H1 (cell line): Measurements from ENCODE around the gene ARHGAP26. TPM values are rescaled to one million over a fixed set of nuclear protein-coding genes. Genes with fewer than 3 reads are reported as not detected.
"Not testable (repeated sequence)": the region's sequence is repeated elsewhere in the genome, so short reads cannot be mapped to it uniquely, and the experiment has no call there.

Experiments used
- CTCF ChIA-PET: fragments of 300-600 bp; sonication (Branson Sonifier 250); formaldehyde crosslinking; loops from one replicate; lab custom pipeline; 2021; ENCODE audit not compliant: partially characterized antibody; lab: Charles Lee
- POLR2A ChIA-PET: fragments of 300-600 bp; sonication (Branson Sonifier 250); formaldehyde crosslinking; loops from one replicate; lab custom pipeline; 2021; ENCODE audit warnings: inconsistent platforms; ENCODE audit not compliant: partially characterized antibody; lab: Charles Lee
- DNase-seq, 2 experiments: peaks; one replicate each; pipeline versions ENCODE4 v3.0.0 to v3.0.0-alpha.2; 2010 to 2022; ENCODE audit warnings: low spot score in 2 of 2, low read depth in 1 of 2, mixed read lengths in 1 of 2
- FAIRE-seq: peaks from 2 replicates; lab custom pipeline; 2011; peaks lifted over from hg19 to GRCh38; lab: Jason Lieb, UNC
- H2AFZ ChIP-seq: 2 replicates; pipeline ENCODE4 v1.8.1; 2012; ENCODE audit warnings: low read length, inconsistent platforms
- H2AK5ac ChIP-seq: 2 replicates; pipeline ENCODE4 v1.6.1; 2013; ENCODE audit warnings: low read depth, low read length
- H2BK120ac ChIP-seq: replicated peaks from 2 replicates; pipeline ENCODE3; 2013; ENCODE audit warnings: low read depth, low read length, inconsistent platforms
- H2BK12ac ChIP-seq: 2 replicates; pipeline ENCODE4 v1.6.1; 2013; ENCODE audit warnings: low read depth, low read length
- H2BK15ac ChIP-seq: 2 replicates; pipeline ENCODE4 v1.6.1; 2013; ENCODE audit warnings: low read length
- H2BK20ac ChIP-seq: 2 replicates; pipeline ENCODE4 v1.6.1; 2013; ENCODE audit warnings: low read length
- H2BK5ac ChIP-seq: 2 replicates; pipeline ENCODE4 v1.6.1; 2013; ENCODE audit warnings: low read depth, low read length
- H3K14ac ChIP-seq: 2 replicates; pipeline ENCODE4 v1.6.1; 2013; ENCODE audit warnings: inconsistent platforms; ENCODE audit not compliant: insufficient read length
- H3K18ac ChIP-seq: 2 replicates; pipeline ENCODE4 v1.6.1; 2013; ENCODE audit warnings: low read length; ENCODE audit errors: extremely low read depth
- H3K23ac ChIP-seq: 2 replicates; pipeline ENCODE4 v1.6.1; 2013; ENCODE audit warnings: inconsistent platforms; ENCODE audit not compliant: insufficient read length
- H3K23me2 ChIP-seq: 2 replicates; pipeline ENCODE4 v1.6.1; 2013; ENCODE audit warnings: low read depth, low read length
- H3K27ac ChIP-seq: 2 replicates; pipeline ENCODE4 v1.6.1; 2011; ENCODE audit warnings: low read depth, low read length, inconsistent platforms
- H3K27me3 ChIP-seq, 4 experiments: replicated peaks in 1 of 4; 1 replicate in 1 of 4; 2 replicates in 3 of 4; pipeline versions ENCODE4 v1.6.1 to v1.8.1; 2011 to 2013; ENCODE audit warnings: low read length in 3 of 4, mild to moderate bottlenecking in 3 of 4, inconsistent platforms in 2 of 4, mixed read lengths in 2 of 4, moderate library complexity in 1 of 4; ENCODE audit not compliant: control insufficient read depth in 3 of 4, insufficient read depth in 3 of 4; ENCODE audit errors: extremely low read depth in 1 of 4
- H3K36me3 ChIP-seq, 4 experiments: 2 replicates each; pipeline versions ENCODE4 v1.6.1 to v1.8.1; 2011 to 2013; ENCODE audit warnings: mild to moderate bottlenecking in 4 of 4, low read length in 3 of 4, moderate library complexity in 2 of 4, control low read depth in 1 of 4, inconsistent platforms in 1 of 4; ENCODE audit not compliant: insufficient read depth in 4 of 4, control insufficient read depth in 2 of 4
- H3K4ac ChIP-seq: replicated peaks from 2 replicates; pipeline ENCODE3; 2013; ENCODE audit warnings: low read length, low read depth, mixed read lengths, inconsistent platforms; ENCODE audit not compliant: insufficient read length
- H3K4me1 ChIP-seq, 4 experiments: replicated peaks in 1 of 4; 1 replicate in 1 of 4; 2 replicates in 3 of 4; pipeline versions ENCODE4 v1.6.1 to v1.8.1; 2011 to 2013; ENCODE audit warnings: low read length in 3 of 4, inconsistent platforms in 2 of 4, mixed read lengths in 1 of 4; ENCODE audit not compliant: insufficient read depth in 4 of 4, control insufficient read depth in 3 of 4
- H3K4me2 ChIP-seq, 2 experiments: 2 replicates each; pipeline versions ENCODE4 v1.6.1 to v1.8.1; 2011 to 2013; ENCODE audit warnings: low read depth in 2 of 2, low read length in 2 of 2, control low read depth in 1 of 2, inconsistent platforms in 1 of 2, mild to moderate bottlenecking in 1 of 2; ENCODE audit not compliant: insufficient read depth in 1 of 2
- H3K4me3 ChIP-seq, 4 experiments: fragments of 200-600, 300-600 bp in 1 of 4; sonication (generic), shearing (Covaris generic), sonication (Bioruptor Twin) in 1 of 4; 2 replicates each; pipeline versions ENCODE4 v1.5.1 to v1.8.1; 2011 to 2016; ENCODE audit warnings: low read length in 4 of 4, low read depth in 3 of 4, control low read depth in 2 of 4, inconsistent platforms in 2 of 4, mild to moderate bottlenecking in 2 of 4, mixed read lengths in 1 of 4, moderate library complexity in 1 of 4; ENCODE audit not compliant: insufficient read depth in 2 of 4; ENCODE audit errors: extremely low read depth in 1 of 4
- H3K56ac ChIP-seq: replicated peaks from 2 replicates; pipeline ENCODE3; 2013; ENCODE audit warnings: low read depth, mild to moderate bottlenecking, mixed read lengths, low read length, inconsistent platforms; ENCODE audit not compliant: insufficient read length
- H3K79me1 ChIP-seq: 2 replicates; pipeline ENCODE4 v1.6.1; 2013; ENCODE audit warnings: low read depth, low read length, control low read depth
- H3K79me2 ChIP-seq, 2 experiments: 2 replicates each; pipeline versions ENCODE4 v1.6.1 to v1.8.1; 2012 to 2013; ENCODE audit warnings: low read length in 2 of 2, mild to moderate bottlenecking in 2 of 2, inconsistent platforms in 1 of 2; ENCODE audit not compliant: insufficient read depth in 2 of 2, control insufficient read depth in 1 of 2
- H3K9ac ChIP-seq, 4 experiments: replicated peaks in 1 of 4; 1 replicate in 1 of 4; 2 replicates in 3 of 4; pipeline versions ENCODE4 v1.6.1 to v1.8.1; 2011 to 2013; ENCODE audit warnings: low read depth in 3 of 4, low read length in 3 of 4, control low read depth in 2 of 4, mild to moderate bottlenecking in 2 of 4, moderate library complexity in 2 of 4, inconsistent platforms in 1 of 4; ENCODE audit errors: extremely low read depth in 1 of 4
- H3K9me3 ChIP-seq, 2 experiments: 2 replicates each; pipeline versions ENCODE4 v1.6.1 to v1.8.1; 2012 to 2013; ENCODE audit warnings: mild to moderate bottlenecking in 2 of 2, moderate library complexity in 2 of 2, control low read depth in 1 of 2, inconsistent platforms in 1 of 2, low read depth in 1 of 2, low read length in 1 of 2, mixed read lengths in 1 of 2; ENCODE audit not compliant: insufficient read depth in 2 of 2
- H4K20me1 ChIP-seq, 2 experiments: replicated peaks in 1 of 2; 2 replicates each; pipeline versions ENCODE3 to v1.8.1; 2011 to 2013; ENCODE audit warnings: inconsistent platforms in 2 of 2, low read length in 2 of 2, mild to moderate bottlenecking in 1 of 2; ENCODE audit not compliant: insufficient read depth in 2 of 2, control insufficient read depth in 1 of 2
- H4K5ac ChIP-seq: 2 replicates; pipeline ENCODE4 v1.6.1; 2013; ENCODE audit warnings: low read length, low read depth, mixed read lengths, inconsistent platforms; ENCODE audit not compliant: insufficient read length
- H4K8ac ChIP-seq: 2 replicates; pipeline ENCODE4 v1.8.0; 2013; ENCODE audit warnings: mild to moderate bottlenecking, moderate library complexity, low read length, inconsistent platforms; ENCODE audit not compliant: insufficient read depth; ENCODE audit errors: extremely low read depth
- H4K91ac ChIP-seq: replicated peaks from 2 replicates; pipeline ENCODE3; 2013; ENCODE audit warnings: low read length, mixed read lengths, inconsistent platforms; ENCODE audit not compliant: insufficient read length
- WGBS, 2 experiments: shearing (Covaris generic) in 1 of 2; methylation state at CpG; one replicate each; pipeline versions ENCODE4 v1.1.6 to v1.1.7; 2013 to 2015; ENCODE audit warnings: low lambda C conversion rate in 2 of 2, mixed read lengths in 2 of 2, inconsistent platforms in 1 of 2, low coverage in 1 of 2, missing lambda C conversion rate in 1 of 2; ENCODE audit not compliant: insufficient replicate concordance in 2 of 2, insufficient coverage in 1 of 2, insufficient read length in 1 of 2; ENCODE audit errors: extremely low coverage in 1 of 2, missing lambda C conversion rate in 1 of 2; 5-methylcytosine and 5-hydroxymethylcytosine counted together
- polyA plus RNA-seq, 7 experiments: library from polyadenylated mRNA; depleted of rRNA in 3 of 7; stranded (reverse) in 5 of 7; unstranded in 2 of 7; fragments of >200 nt in 5 of 7; fragments of 200-250 nt in 2 of 7; gene quantifications; 1 replicate in 5 of 7; 2 replicates in 1 of 7; 4 replicates in 1 of 7; pipeline versions ENCODE4 v1.2.1 to v1.2.3, GENCODE V29; 2011 to 2013; ENCODE audit warnings: missing spikeins in 2 of 7, mixed read lengths in 2 of 7
- total RNA-seq: library from RNA; stranded (reverse); fragmentation: NEBNext Ultra II Directional; extraction: Animal tissue kit (Norgen Biotek cat#: 25700); gene quantifications from 2 replicates; pipeline ENCODE4 v1.2.1, GENCODE V29; 2021

Gene ARHGAP26
- total and polyA plus RNA-seq, 2 of the 8 experiments (the other 6 are each of a cell fraction or from before 2014, with no cell fraction given) = 7.1 to 24.8 TPM

DNA sequence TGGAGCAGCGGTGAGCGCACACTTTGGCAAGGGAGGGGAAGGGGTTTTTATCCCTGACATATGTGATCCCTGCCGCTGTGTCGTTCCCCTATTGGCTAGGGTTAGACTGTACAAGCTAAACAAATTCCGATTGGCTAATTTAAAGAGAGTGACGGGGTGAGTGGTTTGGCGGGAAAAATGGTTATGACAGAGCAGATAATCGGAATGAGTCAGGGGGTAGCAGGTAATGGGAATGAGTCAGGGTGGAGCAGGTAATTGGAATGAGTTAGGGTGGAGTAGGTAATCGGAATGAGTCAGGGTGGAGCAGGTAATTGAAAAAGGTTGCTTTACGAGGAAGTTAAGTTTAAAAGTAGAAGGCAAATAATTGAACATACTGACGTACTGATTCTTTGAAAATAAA lies 318.5 kb downstream of the ARHGAP26 start:
- H2BK120ac ChIP-seq, H3K79me2 ChIP-seq, H4K5ac ChIP-seq, H3K23ac ChIP-seq, H2BK12ac ChIP-seq, H3K56ac ChIP-seq, H3K79me1 ChIP-seq, H2BK15ac ChIP-seq, H4K20me1 ChIP-seq, H4K91ac ChIP-seq, H2BK5ac ChIP-seq, POLR2A ChIA-PET, H4K8ac ChIP-seq, H3K4me2 ChIP-seq, FAIRE-seq, H2AK5ac ChIP-seq, H3K4ac ChIP-seq, H3K4me3 ChIP-seq, H3K4me1 ChIP-seq, DNase-seq, H3K9ac ChIP-seq, H2AFZ ChIP-seq, H3K14ac ChIP-seq, H3K9me3 ChIP-seq, H3K23me2 ChIP-seq, H3K18ac ChIP-seq, H3K27me3 ChIP-seq, H2BK20ac ChIP-seq, H3K36me3 ChIP-seq, H3K27ac ChIP-seq: not testable (repeated sequence)
- WGBS, 2 experiments = 92% methylated on average over 11 of the region's 11 CpGs; no CpG with 5 or more reads in 1 of the 2 experiments
- CTCF ChIA-PET = interaction anchor here (1.3 kb wide), 1 partner anchor 8 kb away, joined by 4 read pairs; no protein-coding TSS in a partner anchor
